ENCODE results near the gene PLEKHH1.

DNA sequence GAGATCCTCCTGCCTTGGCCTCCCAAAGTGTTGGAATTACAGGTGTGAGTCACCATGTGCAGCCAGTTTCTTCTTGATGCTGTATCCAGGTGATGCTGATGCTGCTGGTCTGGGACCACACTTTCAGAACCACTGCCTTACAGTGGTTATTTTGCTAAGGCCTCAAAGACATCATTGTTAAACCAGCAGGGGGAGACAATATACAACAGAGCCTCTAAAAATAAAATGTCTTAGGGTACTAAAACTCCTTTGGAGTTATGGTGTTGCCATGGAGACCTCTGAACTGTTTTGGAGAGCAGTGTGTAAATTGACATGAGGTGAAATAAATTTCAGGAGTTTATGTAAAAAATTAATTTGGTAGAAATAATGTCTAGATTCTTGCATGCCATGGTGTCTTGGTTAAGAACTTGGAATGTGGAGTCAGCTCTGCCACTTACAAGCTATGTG, 85.5 kb downstream of the PLEKHH1 start:
- TF ChIP-seq, protein P1, sequence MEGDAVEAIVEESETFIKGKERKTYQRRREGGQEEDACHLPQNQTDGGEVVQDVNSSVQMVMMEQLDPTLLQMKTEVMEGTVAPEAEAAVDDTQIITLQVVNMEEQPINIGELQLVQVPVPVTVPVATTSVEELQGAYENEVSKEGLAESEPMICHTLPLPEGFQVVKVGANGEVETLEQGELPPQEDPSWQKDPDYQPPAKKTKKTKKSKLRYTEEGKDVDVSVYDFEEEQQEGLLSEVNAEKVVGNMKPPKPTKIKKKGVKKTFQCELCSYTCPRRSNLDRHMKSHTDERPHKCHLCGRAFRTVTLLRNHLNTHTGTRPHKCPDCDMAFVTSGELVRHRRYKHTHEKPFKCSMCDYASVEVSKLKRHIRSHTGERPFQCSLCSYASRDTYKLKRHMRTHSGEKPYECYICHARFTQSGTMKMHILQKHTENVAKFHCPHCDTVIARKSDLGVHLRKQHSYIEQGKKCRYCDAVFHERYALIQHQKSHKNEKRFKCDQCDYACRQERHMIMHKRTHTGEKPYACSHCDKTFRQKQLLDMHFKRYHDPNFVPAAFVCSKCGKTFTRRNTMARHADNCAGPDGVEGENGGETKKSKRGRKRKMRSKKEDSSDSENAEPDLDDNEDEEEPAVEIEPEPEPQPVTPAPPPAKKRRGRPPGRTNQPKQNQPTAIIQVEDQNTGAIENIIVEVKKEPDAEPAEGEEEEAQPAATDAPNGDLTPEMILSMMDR (IDR thresholded peaks at IDR 0.05) = peak; percentile 55 to 77 (median 61)
- TF ChIP-seq EP300 (IDR thresholded peaks at IDR 0.05) = no peak

Data from tibial nerve (tissue), 4 donors.